Spleen (tissue), 7 donors: Measurements from ENCODE around the gene S1PR4.

ENCODE experiments used
- CTCF ChIP-seq, 11 experiments: fragments of 200-600 bp in 7 of 11; fragments of 450-650 bp in 4 of 11; sonication (generic) in 4 of 11; IDR thresholded peaks in 8 of 11; conservative IDR thresholded peaks in 3 of 11; 1 replicate in 7 of 11; 2 replicates in 4 of 11; pipeline versions ENCODE4 v1.4.0 to v1.8.0; 2016 to 2021; ENCODE audit warnings: antibody characterized with exemption in 11 of 11, inconsistent platforms in 4 of 11, mild to moderate bottlenecking in 1 of 11
- POLR2AphosphoS5 ChIP-seq, 3 donors: sonication (generic); formaldehyde crosslinking; IDR thresholded peaks; one replicate each; pipeline ENCODE4 v1.5.1; 2017; ENCODE audit warnings: antibody characterized with exemption in 3 of 3
- donor health status: DM: no; HTN: no; CAD: no; lungs with moderate emphysema.
- donor health status: DM: no; HTN: no; CAD: no.
- donor health status: DM: no; HTN: no; CAD: no.

GRCh38 chr19:3186891-3187661 is 8.5 kb downstream of the S1PR4 start:
- TF ChIP-seq POLR2AphosphoS5 (IDR thresholded peaks at IDR 0.05) (no peak), CTCF (IDR thresholded peaks at IDR 0.05 in 8 of 11, conservative IDR thresholded peaks at IDR 0.05 in 3 of 11) (no peak)
